Measurements from ENCODE around the gene INPP4B. TPM values are rescaled to one million over a fixed set of nuclear protein-coding genes. Genes with fewer than 3 reads are reported as not detected.
A peak's percentile ranks its signal among the peaks of the same experiment; 100 is the strongest.

The INPP4B gene
- total RNA-seq, 1 experiment from 2014 or later, result 0.07 TPM

DNA sequence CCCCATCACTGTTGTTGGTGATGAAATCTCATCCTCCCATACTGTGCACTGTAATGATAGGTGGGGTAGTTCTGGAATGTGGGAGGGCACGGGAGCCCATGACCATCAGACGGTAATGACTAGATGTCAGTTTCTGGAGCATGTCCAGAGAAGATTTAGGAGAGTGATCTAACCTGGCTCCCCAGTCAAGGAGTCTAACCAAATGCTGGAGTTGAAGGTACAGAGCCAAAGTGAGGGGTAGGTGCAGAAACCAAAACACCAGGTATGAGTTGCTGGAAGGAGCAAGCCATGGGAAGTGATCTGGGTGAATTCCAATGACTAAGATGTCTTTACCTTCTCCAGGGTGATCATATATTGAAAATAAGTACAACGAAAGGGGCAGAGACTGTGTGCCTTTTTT, 296.9 kb downstream of the INPP4B start:
- no peaks in the 10 kb centered on the region for H3K79me2 ChIP-seq (ENCODE audit: insufficient read depth, low read length)
- no peak overlapping the region for H3K9ac ChIP-seq (ENCODE audit: extremely low read depth, insufficient read length, low read length)
- no peak overlapping the region for H3K4ac ChIP-seq (ENCODE audit: low read depth, low read length)
- no peak overlapping the region for H2BK120ac ChIP-seq (ENCODE audit: low read depth, low read length, poor library complexity, severe bottlenecking)
- TF ChIP-seq, protein P1, sequence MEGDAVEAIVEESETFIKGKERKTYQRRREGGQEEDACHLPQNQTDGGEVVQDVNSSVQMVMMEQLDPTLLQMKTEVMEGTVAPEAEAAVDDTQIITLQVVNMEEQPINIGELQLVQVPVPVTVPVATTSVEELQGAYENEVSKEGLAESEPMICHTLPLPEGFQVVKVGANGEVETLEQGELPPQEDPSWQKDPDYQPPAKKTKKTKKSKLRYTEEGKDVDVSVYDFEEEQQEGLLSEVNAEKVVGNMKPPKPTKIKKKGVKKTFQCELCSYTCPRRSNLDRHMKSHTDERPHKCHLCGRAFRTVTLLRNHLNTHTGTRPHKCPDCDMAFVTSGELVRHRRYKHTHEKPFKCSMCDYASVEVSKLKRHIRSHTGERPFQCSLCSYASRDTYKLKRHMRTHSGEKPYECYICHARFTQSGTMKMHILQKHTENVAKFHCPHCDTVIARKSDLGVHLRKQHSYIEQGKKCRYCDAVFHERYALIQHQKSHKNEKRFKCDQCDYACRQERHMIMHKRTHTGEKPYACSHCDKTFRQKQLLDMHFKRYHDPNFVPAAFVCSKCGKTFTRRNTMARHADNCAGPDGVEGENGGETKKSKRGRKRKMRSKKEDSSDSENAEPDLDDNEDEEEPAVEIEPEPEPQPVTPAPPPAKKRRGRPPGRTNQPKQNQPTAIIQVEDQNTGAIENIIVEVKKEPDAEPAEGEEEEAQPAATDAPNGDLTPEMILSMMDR (conservative IDR thresholded peaks at IDR 0.05), result no peak
- H3K18ac ChIP-seq (ENCODE audit: insufficient read length, low read depth, low read length), result peak overlapping the region; percentile 48
- no peak overlapping the region for H4K5ac ChIP-seq (ENCODE audit: insufficient read length, low read depth, low read length)
- H2AK5ac ChIP-seq (ENCODE audit: insufficient read length, low read length), result no peak overlapping the region
- H3K4me2 ChIP-seq (ENCODE audit: insufficient read depth, insufficient read length, low read length), result no peak overlapping the region
- no peaks in the 10 kb centered on the region for H3K9me3 Mint-ChIP-seq
- 0 out of 7 replicates have a peak, but pooled peaks cover 0 to 3% (median 0%) of the 10 kb centered on the region in 3 experiments for H3K36me3 Mint-ChIP-seq (ENCODE audit: insufficient read depth in 1 of 3, low read depth in 3 of 3)
- peak overlapping the region in 1 of 3 experiments; percentile 89; a peak in 3 of 7 replicates for H3K27ac Mint-ChIP-seq
- H4K91ac ChIP-seq (ENCODE audit: insufficient read length, low read depth, low read length), result no peak overlapping the region
- peaks cover 8 to 15% of the 10 kb centered on the region in 2 experiments for H3K4me1 Mint-ChIP-seq
- H2BK20ac ChIP-seq (ENCODE audit: low read depth, low read length, poor library complexity, severe bottlenecking), result no peak overlapping the region
- H3K4me1 ChIP-seq (ENCODE audit: insufficient read depth, low read length), result peaks cover 4% of the 10 kb centered on the region; the same call in 1 of the 2 replicates
- H2AFZ ChIP-seq (ENCODE audit: low read length), result no peak overlapping the region
- H2BK5ac ChIP-seq (ENCODE audit: insufficient read length, low read length), result no peak overlapping the region
- no peak for DNase-seq
- no peaks in the 10 kb centered on the region for H4K20me1 ChIP-seq (ENCODE audit: control insufficient read depth, insufficient read depth, insufficient read length)
- no peak overlapping the region for H4K8ac ChIP-seq (replicated peaks; ENCODE audit: insufficient read length, low read depth, low read length)
- H3K23me2 ChIP-seq (ENCODE audit: insufficient read length, low read depth, low read length, poor library complexity, severe bottlenecking), result no peaks in the 10 kb centered on the region
- peak overlapping the region; percentile 35 for H2BK12ac ChIP-seq (ENCODE audit: insufficient read length, low read depth, low read length)
- H3K9me3 ChIP-seq (ENCODE audit: control insufficient read depth, low read depth, low read length), result no peaks in the 10 kb centered on the region
- no peak overlapping the region for H3T11ph ChIP-seq (ENCODE audit: low read length)
- no peak overlapping the region; the same call in 1 of the 2 replicates for H2BK15ac ChIP-seq (ENCODE audit: low read depth, low read length)
- H3K14ac ChIP-seq (ENCODE audit: insufficient read depth, low read length), result no peak overlapping the region
- H3K27ac ChIP-seq (ENCODE audit: insufficient read length, low read depth, low read length), result no peak overlapping the region
- no peaks in the 10 kb centered on the region for H3K27me3 ChIP-seq (ENCODE audit: insufficient read depth, low read length)
- H3K23ac ChIP-seq (ENCODE audit: insufficient read length, low read depth, low read length), result no peak overlapping the region
- no peaks in the 10 kb centered on the region for H3K79me1 ChIP-seq (ENCODE audit: insufficient read depth, low read depth, low read length, poor library complexity, severe bottlenecking)
- no CpG with 5 or more reads among the region's 3 CpGs for WGBS (ENCODE audit: extremely low coverage, insufficient read length, low lambda C conversion rate)
- no peak overlapping the region for H3K4me3 Mint-ChIP-seq
- H3K56ac ChIP-seq (ENCODE audit: insufficient read length, low read depth, low read length), result no peak overlapping the region
- no peaks in the 10 kb centered on the region for H3K27me3 Mint-ChIP-seq (ENCODE audit: low read depth)

All from H9 (cell line).